ENCODE measurements around the gene ANKLE2.
"Not testable (repeated sequence)": the region's sequence is repeated elsewhere in the genome, so short reads cannot be mapped to it uniquely, and the experiment has no call there.

ANKLE2 gene

GRCh38 chr12:132776816-132777568 lies 15.4 kb upstream of the ANKLE2 start:
- peak; percentile 65 for DNase-seq

GRCh38 chr12:132776230-132776625 lies 14.6 kb upstream of the ANKLE2 start:
- not testable (repeated sequence) for DNase-seq

DNA sequence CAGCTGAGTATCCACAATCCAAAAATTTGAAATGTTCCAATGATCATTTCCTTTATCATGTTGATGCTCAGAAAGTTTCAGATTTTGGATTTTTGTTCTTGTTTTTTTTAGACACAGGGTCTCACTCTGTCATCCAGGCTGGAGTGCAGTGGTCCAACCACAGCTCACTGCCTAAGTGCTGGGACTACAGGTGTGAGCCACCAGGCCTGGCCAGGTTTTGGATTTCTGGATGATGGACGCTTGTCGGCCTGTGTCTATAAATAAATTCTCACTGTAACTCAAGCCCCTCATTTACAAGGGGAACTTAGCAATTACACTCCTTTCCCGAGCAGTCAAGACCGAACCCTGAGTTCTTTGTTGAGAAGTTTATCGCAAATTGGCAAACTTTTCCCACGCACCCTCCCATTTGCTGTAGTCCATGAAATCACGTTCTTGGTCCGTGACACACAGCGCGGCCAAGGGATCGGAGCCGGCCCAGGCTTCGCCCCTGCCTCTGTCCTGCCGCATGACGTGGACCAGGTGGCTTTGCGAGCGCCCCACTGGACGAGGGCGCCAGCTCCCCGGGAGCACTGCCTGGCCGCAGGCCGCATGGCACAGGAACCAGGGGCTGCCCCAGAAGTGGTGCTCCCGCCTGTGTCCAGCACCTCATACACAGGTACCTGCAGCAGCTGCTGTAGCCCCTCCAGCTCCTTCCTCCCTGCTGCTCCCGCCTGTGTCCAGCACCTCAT lies 14.0 kb upstream of the ANKLE2 start:
- no peak for DNase-seq

GRCh38 chr12:132774646-132775275 lies 13.1 kb upstream of the ANKLE2 start:
- DNase-seq: no peak

DNA sequence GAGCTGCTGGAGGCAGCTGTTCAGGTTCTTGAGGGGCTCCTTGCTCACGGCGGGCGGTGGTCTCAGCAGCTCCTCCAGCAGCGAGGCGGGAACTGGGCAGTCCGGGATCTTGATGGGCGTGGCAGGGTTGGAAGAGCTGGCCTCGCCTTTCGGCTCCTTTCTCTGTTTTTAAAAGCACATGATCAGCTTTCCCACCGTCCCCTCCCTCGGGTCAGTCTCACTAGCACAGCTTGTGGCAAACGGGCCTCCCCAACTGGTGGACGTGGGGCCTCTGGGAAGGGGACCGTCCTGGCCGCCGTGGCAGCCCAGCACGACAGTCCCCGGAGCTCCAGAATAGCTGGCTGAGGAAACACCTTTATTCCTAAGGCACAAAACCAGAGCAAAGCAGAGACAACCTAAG lies 12.5 kb upstream of the ANKLE2 start:
- no peak for DNase-seq

- no peak for DNase-seq
These were observed 11.7 kb upstream of the ANKLE2 start for GRCh38 chr12:132773077-132773955.

DNA sequence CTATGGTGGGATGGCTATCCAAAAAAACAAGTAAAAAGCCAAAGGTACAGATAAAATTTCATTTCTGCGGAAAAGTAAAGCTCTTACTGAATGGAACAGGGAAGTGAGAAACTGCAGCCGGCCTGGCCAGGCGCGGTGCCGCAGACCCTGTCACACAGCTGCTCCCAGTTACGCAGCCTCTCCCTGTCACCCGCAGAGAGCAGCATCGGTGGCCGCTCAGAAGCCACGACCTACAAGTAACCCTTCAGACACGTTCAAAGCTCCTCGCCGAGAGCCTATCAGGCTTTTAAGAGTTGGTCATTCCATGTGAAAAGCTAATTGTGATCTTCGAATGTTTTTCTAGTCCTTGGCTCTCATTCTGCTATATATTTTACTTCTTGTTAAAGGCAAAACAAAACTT lies 11.0 kb upstream of the ANKLE2 start:
- no peak for DNase-seq

DNA sequence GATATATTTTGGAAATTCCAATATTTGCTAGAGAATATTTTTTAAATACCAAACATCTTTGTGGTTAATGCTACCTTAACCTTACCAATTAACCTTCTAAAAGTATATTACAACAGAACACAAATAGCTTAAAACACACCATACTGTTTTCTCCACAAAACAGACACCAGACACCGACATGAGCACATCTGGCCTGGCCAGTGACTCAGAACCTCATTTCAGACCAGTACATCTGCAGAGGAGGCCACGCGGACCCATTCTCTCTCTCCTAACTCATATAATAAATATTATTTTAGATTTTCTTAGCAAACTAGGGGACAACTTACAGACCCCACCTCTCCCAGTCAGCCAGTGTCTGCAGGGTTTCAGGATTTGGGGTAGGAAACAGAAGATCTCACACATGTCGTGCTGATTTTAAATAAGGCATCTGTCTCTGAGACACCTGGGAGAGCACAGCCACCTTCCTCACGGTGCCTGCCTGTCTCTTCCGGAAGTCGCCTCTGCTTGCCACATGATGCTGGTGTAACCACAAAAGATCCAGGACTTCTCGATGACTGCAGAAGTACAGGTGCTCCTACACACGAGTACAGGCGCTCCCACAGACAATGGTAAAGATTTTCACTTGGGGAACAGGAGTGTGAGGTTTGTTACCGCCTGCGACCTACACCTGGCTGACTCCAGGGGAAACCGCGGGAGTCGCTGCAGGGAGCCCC lies 9.7 kb upstream of the ANKLE2 start:
- DNase-seq: no peak

DNA sequence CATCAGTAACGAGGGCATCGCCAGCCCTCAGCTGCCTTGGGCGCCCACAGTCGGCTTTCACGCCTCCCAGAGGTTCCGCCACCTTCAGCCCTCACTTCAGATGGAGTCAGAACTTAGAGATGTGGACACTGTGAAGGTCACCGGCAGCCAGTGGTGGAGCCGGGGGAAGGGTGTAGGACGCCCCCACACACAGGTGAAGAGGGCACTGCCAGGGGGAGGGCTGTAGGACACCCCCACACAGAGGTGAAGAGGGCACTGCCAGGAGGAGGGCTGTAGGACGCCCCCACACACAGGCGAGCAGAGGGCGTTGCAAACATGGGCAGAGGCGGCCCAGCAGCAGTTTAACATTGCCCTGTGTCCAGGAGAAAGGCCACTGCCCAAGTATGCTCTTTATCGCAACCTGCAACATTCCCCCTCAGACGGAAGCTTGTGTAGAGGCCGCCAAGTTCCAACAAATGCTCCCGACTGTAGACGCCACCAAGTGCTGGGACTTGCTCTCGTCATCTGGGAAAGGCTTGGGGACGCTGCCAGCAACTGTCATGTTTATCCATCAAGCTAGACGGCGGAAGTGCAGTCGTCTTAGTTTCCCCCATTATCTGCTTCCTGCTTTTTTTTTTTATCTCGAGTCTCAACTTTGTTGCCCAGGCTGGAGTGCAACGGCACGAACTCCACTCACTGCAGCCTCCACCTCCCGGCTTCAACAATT lies 4.9 kb upstream of the ANKLE2 start:
- no peak for DNase-seq

GRCh38 chr12:132765361-132765760 lies 3.7 kb upstream of the ANKLE2 start:
- DNase-seq: no peak

DNA sequence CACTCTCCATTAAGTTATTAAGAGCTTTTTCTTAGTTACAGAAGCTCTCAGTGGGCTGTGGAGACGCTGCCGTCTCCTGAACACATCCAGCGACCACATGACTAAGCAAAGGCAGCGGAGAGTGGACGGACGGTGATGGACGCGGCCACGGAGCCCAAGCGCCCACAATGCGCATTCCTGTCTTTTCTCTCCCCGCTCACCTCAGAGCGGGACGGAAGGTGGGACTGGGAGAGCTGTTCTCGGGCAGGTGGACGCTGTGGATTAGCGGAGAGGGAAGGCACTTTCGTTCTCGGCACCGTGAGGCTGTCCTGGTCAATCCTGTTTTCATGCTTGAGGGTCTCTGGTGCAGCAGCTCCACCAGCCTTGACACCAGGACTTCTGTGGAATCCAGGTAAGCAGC lies 2.6 kb upstream of the ANKLE2 start:
- DNase-seq: no peak

- DNase-seq: peak; percentile 92
These were observed 420 bp upstream of the ANKLE2 start for GRCh38 chr12:132761921-132762583.

- DNase-seq: no peak
These were observed 2.3 kb downstream of the ANKLE2 start for GRCh38 chr12:132759359-132759758.

DNA sequence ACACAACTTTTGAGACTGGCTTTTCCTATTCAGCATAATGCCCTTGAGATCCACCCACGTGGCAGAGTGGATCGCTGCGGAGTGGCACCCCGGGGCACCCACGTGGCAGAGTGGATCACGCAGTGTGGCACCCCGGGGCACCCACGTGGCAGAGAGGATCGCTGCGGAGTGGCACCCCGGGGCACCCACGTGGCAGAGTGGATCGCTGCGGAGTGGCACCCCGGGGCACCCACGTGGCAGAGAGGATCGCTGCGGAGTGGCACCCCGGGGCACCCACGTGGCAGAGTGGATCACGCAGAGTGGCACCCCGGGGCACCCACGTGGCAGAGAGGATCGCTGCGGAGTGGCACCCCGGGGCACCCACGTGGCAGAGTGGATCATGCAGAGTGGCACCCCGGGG lies 2.8 kb downstream of the ANKLE2 start:
- DNase-seq: not testable (repeated sequence)

- no peak for DNase-seq
These were observed 7.3 kb downstream of the ANKLE2 start for GRCh38 chr12:132754160-132754932.

GRCh38 chr12:132753670-132754069 lies 8.0 kb downstream of the ANKLE2 start:
- DNase-seq: not testable (repeated sequence)

- no peak for DNase-seq
These were observed 13.3 kb downstream of the ANKLE2 start for GRCh38 chr12:132748319-132748718.

DNA sequence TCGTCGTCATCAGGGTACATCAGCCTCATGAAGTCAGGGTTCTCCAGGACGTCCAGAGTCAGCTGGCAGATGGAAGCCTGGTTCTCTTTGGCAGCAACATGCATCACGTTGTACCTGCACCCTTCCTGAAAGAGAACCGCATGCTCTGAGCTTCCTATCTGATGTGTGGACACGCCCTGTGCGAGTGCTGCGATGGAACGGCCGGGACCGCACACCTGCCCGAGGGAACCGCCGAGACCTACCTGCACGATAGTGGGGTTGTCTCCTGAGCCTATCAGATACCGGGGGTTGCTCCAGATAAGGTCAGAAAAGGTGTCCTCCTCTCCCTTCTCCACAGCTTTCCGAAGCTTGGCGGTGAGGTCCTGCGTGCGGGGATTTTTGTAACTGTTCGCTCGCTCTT lies 13.7 kb downstream of the ANKLE2 start:
- DNase-seq: no peak

DNA sequence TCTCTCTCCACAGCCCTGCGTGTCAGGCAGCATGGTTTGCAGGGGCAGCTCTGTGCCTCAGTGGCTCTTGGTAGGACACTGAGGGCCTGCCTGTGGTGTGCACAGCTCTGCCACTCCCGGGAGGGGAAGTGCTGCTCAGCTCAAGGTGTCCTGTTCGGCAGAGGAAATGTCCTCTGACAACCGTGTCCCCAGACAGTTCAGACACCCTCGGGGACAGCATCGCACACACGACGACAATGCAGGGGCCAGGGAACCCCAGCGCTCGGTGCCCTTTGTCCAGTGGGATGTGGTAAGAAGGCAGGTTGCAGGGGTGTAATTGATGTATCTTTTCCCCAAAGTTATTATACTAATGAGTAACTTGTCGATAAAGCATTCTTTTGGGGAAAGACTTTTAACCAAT lies 14.2 kb downstream of the ANKLE2 start:
- no peak for DNase-seq

DNA sequence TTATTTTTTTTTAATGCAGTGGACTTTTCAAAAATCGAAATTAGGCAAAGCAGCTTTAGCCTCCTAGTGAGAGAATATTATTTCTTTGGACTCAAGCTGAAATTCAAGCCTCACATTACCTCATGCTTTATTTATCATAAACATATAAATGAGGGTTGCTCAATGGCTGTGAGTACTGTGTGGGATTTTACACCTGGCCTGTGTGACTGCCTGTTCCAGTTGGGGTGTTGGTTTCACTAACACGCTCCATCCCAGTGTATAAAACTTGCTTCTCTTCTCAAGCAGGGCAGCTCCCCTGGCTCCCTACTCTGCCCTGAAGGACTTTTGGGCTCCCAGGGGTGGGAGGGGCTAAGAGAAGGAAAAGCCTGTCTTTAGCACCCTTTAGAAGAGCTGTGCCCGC lies 15.0 kb downstream of the ANKLE2 start:
- DNase-seq: no peak

All from left hindlimb (tissue), 1 donor.